GM21447 (cell line): ENCODE measurements around the gene CHID1.

Source experiments
- ATAC-seq: cut with Tn5 transposase; IDR thresholded peaks from one replicate; pipeline ENCODE4 v1.9.1; 2021; ENCODE audit not compliant: unreplicated experiment

The CHID1 gene

GRCh38 chr11:850775-851763 lies 59.5 kb downstream of the CHID1 start:
- ATAC-seq: no peak

GRCh38 chr11:849951-850774 lies 60.4 kb downstream of the CHID1 start:
- no peak for ATAC-seq

GRCh38 chr11:849104-849824 lies 61.3 kb downstream of the CHID1 start:
- no peak for ATAC-seq

GRCh38 chr11:848380-848931 lies 62.2 kb downstream of the CHID1 start:
- ATAC-seq: no peak

GRCh38 chr11:847876-848275 lies 62.7 kb downstream of the CHID1 start:
- ATAC-seq: no peak

- ATAC-seq: no peak
Observed at GRCh38 chr11:846496-847098, 64.0 kb downstream of the CHID1 start.

- no peak for ATAC-seq
Observed at GRCh38 chr11:845872-846495, 64.6 kb downstream of the CHID1 start.

- no peak for ATAC-seq
Observed at GRCh38 chr11:844693-845644, 65.6 kb downstream of the CHID1 start.

- ATAC-seq: no peak
Observed at GRCh38 chr11:843818-844692, 66.6 kb downstream of the CHID1 start.

GRCh38 chr11:843086-843734 lies 67.4 kb downstream of the CHID1 start:
- ATAC-seq: no peak

- peak; percentile 64 for ATAC-seq
Observed at GRCh38 chr11:842370-843002, 68.1 kb downstream of the CHID1 start, which contains the start of the genes POLR2L and TSPAN4. TSS of gene POLR2L (minus strand) at chr11:842529. CDS start at chr11:842508, 21 bp downstream. TSS of gene TSPAN4 (plus strand) at chr11:842852. CDS start at chr11:850305, 7,453 bp downstream.

GRCh38 chr11:841981-842369 lies 68.6 kb downstream of the CHID1 start:
- peak; percentile 28 for ATAC-seq

- ATAC-seq: no peak
Observed at GRCh38 chr11:839875-840617, 70.6 kb downstream of the CHID1 start.

- no peak for ATAC-seq
Observed at GRCh38 chr11:839280-839623, 71.4 kb downstream of the CHID1 start.

- no peak for ATAC-seq
Observed at GRCh38 chr11:838441-839279, 72.0 kb downstream of the CHID1 start.
